GM12873 (cell line): ENCODE results near the gene LRRC2.

Source experiments
- TF ChIP-seq, protein P1 (sequence below): IDR thresholded peaks from 2 replicates; pipeline ENCODE4 v1.5.1; 2012; ENCODE audit warnings: low read depth, mild to moderate bottlenecking, moderate library complexity, low read length, control low read depth; ENCODE audit not compliant: insufficient read depth; ENCODE audit errors: missing control alignments

Gene LRRC2

DNA sequence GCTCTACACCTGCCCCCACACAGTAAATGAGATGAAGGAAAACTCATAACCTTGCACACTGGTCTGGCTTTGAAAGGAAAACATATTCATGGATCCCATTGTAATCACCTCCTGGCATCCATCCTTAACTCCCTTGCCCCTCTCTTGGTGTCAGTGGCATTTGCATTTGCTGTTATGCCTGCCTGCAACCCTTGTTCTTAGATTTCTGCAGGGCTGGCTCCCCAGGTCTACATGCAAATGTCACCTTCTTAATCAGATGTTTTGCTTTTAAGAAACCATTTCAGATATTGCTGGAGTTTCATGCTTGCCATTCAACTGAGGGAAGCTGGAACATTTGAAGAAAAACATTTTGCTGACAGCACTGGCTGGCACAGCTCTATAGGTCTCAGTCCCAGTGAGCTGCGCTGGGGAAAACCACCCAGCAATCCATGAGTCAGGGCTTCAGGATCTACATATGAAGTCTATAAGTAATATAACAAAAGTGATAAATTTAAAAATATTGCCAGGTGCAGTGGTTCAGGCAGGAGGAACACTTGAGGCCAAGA is 19.1 kb downstream of the LRRC2 start:
- TF ChIP-seq, protein P1, sequence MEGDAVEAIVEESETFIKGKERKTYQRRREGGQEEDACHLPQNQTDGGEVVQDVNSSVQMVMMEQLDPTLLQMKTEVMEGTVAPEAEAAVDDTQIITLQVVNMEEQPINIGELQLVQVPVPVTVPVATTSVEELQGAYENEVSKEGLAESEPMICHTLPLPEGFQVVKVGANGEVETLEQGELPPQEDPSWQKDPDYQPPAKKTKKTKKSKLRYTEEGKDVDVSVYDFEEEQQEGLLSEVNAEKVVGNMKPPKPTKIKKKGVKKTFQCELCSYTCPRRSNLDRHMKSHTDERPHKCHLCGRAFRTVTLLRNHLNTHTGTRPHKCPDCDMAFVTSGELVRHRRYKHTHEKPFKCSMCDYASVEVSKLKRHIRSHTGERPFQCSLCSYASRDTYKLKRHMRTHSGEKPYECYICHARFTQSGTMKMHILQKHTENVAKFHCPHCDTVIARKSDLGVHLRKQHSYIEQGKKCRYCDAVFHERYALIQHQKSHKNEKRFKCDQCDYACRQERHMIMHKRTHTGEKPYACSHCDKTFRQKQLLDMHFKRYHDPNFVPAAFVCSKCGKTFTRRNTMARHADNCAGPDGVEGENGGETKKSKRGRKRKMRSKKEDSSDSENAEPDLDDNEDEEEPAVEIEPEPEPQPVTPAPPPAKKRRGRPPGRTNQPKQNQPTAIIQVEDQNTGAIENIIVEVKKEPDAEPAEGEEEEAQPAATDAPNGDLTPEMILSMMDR = no peak

DNA sequence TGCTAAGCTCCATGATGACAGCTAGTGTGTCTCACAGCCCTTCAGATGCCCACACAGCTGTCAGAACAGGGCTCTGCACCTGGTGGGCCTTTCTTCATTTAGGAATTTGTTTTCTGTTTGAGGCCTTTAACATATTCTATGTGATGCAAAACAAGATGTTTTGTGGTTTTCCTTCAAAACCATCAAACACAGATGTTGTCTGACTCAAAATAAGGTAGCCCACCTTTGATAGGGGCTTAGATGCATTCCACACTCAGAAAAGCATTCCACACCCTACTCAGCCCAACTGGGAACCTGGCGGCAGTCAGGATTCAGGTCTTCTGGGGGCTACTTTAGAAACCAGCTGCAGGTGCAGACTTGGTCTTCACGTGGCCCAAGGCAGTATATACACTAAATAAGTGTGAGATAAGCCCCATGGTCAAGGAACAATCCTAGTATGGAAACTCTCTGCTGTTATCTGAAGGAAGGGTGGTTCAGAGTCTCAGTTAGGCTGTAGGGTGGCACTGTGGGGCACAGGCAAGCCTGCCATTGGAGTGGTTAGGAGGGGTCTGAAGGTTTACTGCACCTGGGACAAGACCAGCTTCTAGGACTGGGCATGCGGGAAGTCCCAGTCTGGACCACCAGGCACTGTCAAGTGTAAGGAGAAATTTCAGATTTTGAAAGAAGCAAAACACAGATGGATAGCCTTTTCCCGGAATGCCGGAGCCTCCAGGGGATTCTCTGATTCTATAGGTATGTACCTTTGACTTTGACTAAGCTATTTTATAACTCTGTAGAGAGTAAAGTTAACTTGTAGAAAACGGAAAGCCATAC is 20.1 kb downstream of the LRRC2 start:
- TF ChIP-seq, protein P1 = no peak

DNA sequence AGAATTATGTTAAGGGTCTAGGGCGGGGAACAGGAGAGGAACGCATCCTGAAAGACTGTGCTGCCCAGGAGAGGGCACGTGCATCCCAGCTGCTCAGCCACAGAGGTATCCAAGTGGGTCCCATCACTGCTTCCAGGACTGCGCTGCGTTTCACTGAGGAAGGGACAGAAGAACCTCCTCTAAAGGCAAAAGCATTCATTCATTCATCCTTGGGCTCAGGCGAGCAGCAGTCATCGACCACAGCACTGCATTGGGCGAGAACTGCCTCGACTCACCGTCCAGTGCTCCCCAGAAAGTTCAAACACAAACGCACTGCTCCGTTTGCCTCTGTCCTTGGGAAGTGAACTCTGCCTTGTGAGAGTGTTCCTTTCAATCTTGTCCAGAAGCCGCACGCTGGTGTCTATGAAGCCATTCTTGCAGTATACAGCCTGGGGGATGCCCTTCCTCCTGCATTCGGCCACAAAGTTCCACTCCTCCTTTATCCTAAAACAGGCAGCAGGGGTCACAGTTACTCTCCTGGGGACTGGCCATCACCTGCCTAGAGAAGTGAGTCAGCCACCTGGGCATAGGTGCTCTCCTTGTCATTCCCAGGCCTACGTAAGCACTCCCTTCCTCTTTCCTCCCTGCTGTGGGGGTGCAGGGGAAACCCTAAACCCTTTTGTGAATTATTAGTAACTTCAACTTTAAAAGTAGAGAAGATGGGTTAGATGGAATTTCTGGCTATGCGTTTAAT is 21.2 kb downstream of the LRRC2 start:
- TF ChIP-seq, protein P1 = no peak

DNA sequence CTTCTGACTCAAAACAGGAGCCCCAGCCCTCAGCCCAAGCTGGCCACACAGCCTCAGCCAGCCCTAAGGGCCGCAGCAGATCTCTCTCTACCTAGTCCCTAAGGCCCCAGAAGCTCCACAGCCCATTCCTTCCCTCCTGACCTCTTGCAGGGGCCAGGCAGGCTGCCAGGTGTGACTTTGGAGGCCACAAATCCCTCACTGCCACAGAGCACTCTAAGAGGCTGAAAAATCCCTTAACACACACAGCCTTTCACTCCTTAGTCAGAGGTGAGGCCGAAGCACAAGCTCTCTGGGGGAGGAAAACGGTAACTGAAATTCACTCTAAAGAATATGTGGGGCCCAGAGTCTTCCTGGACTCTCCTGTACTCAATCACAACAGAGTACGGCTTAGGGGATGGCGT is 23.3 kb downstream of the LRRC2 start:
- TF ChIP-seq, protein P1 = no peak

DNA sequence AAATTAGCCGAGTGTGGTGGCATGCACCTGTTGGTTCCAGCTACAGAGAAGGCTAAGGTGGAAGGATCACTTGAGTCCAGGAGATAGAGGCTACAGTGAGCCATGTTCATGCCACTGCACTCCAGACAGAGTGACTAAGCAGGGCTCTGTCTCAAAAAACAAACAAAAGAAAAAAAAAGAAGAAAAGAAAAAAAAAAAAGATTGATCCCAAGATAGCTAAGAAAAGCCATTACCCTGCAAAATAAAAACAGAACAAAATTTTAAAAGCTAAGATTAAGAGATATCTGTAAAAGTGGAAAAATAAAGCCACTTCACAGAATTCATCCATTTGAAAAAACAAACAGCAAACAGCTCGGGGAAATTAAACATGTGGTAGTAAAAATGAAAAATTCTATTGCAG is 23.8 kb downstream of the LRRC2 start:
- TF ChIP-seq, protein P1 = no peak

DNA sequence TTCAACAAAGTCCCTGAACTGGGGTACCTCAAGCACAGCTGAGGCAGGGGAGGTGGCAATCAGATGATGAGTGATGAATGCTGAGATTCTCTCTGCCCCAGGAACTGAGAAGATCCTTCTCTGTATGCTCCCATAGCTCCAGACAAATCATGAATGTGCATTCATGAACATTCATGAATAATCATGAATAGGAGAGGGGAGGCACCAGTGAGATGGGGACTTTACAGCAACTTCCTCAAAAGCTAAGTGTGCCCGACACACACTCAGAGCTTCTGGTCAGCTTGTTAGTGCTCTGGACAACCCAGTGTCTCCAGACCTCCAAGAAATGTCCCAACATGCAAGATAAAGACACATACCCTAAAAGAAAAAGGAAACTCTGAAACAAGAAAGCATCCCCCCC is 24.3 kb downstream of the LRRC2 start:
- TF ChIP-seq, protein P1 = no peak

DNA sequence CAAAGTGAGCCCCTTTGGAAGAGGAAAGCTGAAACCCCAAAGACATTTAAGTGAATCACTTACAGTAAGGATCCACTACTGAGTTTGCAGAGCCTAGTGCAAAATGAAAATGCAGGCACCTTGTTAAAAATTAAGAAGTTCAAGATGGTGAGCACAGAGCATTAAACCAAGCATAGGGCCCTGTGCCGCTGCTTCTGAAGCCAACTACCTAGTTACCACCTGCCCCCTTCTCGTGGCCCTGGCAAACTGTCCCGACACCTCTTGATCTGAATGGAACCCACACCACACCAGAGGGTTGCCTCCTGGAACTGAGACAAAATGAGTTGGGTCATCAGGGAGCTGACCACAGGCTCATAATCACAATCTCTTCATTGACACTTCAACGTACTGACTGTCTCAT is 25.6 kb downstream of the LRRC2 start:
- TF ChIP-seq, protein P1 = no peak
